Measurements from ENCODE around the gene PHF1.

The PHF1 gene

GRCh38 chr6:33443619-33444504, 33.0 kb downstream of the PHF1 start:
- CTCF ChIA-PET = interaction anchor here (1.1 to 1.6 kb wide), 3 partner anchors 8 to 60 kb away, joined by 3 read pairs; no protein-coding TSS in a partner anchor
- POLR2A ChIA-PET = no interaction called here
- no peak for DNase-seq (ENCODE audit: low read depth, low spot score)
- TF ChIP-seq CTCF (IDR thresholded peaks at IDR 0.05; ENCODE audit: insufficient read depth, low read length, missing control alignments) = no peak
- no peak overlapping the region for H3K4me3 ChIP-seq (ENCODE audit: low read depth, low read length)

GRCh38 chr6:33445119-33445603, 34.3 kb downstream of the PHF1 start:
- CTCF ChIA-PET = interaction anchor here (1.1 to 1.6 kb wide), 3 partner anchors 9 to 61 kb away, joined by 3 read pairs; no protein-coding TSS in a partner anchor
- DNase-seq (ENCODE audit: low read depth, low spot score) = no peak
- H3K4me3 ChIP-seq (ENCODE audit: low read depth, low read length) = no peak overlapping the region
- POLR2A ChIA-PET = no interaction called here
- no peak for TF ChIP-seq CTCF (IDR thresholded peaks at IDR 0.05; ENCODE audit: insufficient read depth, low read length, missing control alignments)

- no peak overlapping the region for H3K4me3 ChIP-seq (ENCODE audit: low read depth, low read length)
- CTCF ChIA-PET = interaction anchor here (1.2 kb wide), 1 partner anchor 10 kb away, joined by 4 read pairs; no protein-coding TSS in a partner anchor
- DNase-seq (ENCODE audit: low read depth, low spot score) = no peak
- TF ChIP-seq CTCF (IDR thresholded peaks at IDR 0.05; ENCODE audit: insufficient read depth, low read length, missing control alignments) = no peak
- POLR2A ChIA-PET = interaction anchor here (1.0 kb wide), 1 partner anchor 15 kb away, joined by 5 read pairs; no protein-coding TSS in a partner anchor
Measured at GRCh38 chr6:33446356-33446755, 35.5 kb downstream of the PHF1 start.

- POLR2A ChIA-PET = no interaction called here
- TF ChIP-seq CTCF (IDR thresholded peaks at IDR 0.05; ENCODE audit: insufficient read depth, low read length, missing control alignments) = no peak
Measured at GRCh38 chr6:33450434-33450833, 39.6 kb downstream of the PHF1 start.

GRCh38 chr6:33451606-33452005, 40.8 kb downstream of the PHF1 start:
- H3K4me3 ChIP-seq (ENCODE audit: low read depth, low read length) = no peak overlapping the region
- ChIA-PET CTCF (no interaction called here), POLR2A (no interaction called here)
- DNase-seq (ENCODE audit: low read depth, low spot score) = no peak
- TF ChIP-seq CTCF (IDR thresholded peaks at IDR 0.05; ENCODE audit: insufficient read depth, low read length, missing control alignments) = no peak

More at GRCh38 chr6:33450434-33450833, 39.6 kb downstream of the PHF1 start:
- CTCF ChIA-PET = interaction anchor here (1.1 kb wide), 1 partner anchor 14 kb away, joined by 3 read pairs; no protein-coding TSS in a partner anchor
- H3K4me3 ChIP-seq (ENCODE audit: low read depth, low read length) = no peak overlapping the region
- no peak for DNase-seq (ENCODE audit: low read depth, low spot score)

GRCh38 chr6:33452496-33452895, 41.7 kb downstream of the PHF1 start:
- no peak overlapping the region for H3K4me3 ChIP-seq (ENCODE audit: low read depth, low read length)
- ChIA-PET POLR2A (no interaction called here), CTCF (no interaction called here)
- no peak for DNase-seq (ENCODE audit: low read depth, low spot score)
- no peak for TF ChIP-seq CTCF (IDR thresholded peaks at IDR 0.05; ENCODE audit: insufficient read depth, low read length, missing control alignments)
